ENCODE results near the gene PARD3B. TPM values are rescaled to one million over a fixed set of nuclear protein-coding genes. Genes with fewer than 3 reads are reported as not detected.

Gene PARD3B
- total RNA-seq, 1 experiment from 2014 or later: 6.4 TPM

GRCh38 chr2:205115511-205115910, 570.2 kb downstream of the PARD3B start:
- H2BK20ac ChIP-seq (ENCODE audit: low read depth, low read length, poor library complexity, severe bottlenecking): no peak overlapping the region
- no peak overlapping the region for H4K5ac ChIP-seq (ENCODE audit: insufficient read length, low read depth, low read length)
- H3K56ac ChIP-seq (ENCODE audit: insufficient read length, low read depth, low read length): no peak overlapping the region
- TF ChIP-seq CTCF (conservative IDR thresholded peaks at IDR 0.05): no peak
- no peak overlapping the region for H3K4me3 Mint-ChIP-seq
- no peak overlapping the region for H3K9ac ChIP-seq (ENCODE audit: extremely low read depth, insufficient read length, low read length)
- H3K27me3 ChIP-seq (ENCODE audit: insufficient read depth, low read length): no peaks in the 10 kb centered on the region
- H3K27ac ChIP-seq (ENCODE audit: insufficient read length, low read depth, low read length): no peak overlapping the region
- H3K18ac ChIP-seq (ENCODE audit: insufficient read length, low read depth, low read length): no peak overlapping the region
- H2BK120ac ChIP-seq (ENCODE audit: low read depth, low read length, poor library complexity, severe bottlenecking): no peak overlapping the region
- no peak overlapping the region for H3T11ph ChIP-seq (ENCODE audit: low read length)
- H2AK5ac ChIP-seq (ENCODE audit: insufficient read length, low read length): no peak overlapping the region
- H4K91ac ChIP-seq (ENCODE audit: insufficient read length, low read depth, low read length): no peak overlapping the region
- H2AFZ ChIP-seq (ENCODE audit: low read length): no peak overlapping the region
- H3K4me1 ChIP-seq (ENCODE audit: insufficient read depth, low read length): no peaks in the 10 kb centered on the region
- no peak overlapping the region for H3K23ac ChIP-seq (ENCODE audit: insufficient read length, low read depth, low read length)
- H3K27ac Mint-ChIP-seq: no peak overlapping the region
- no peak overlapping the region for H4K8ac ChIP-seq (replicated peaks; ENCODE audit: insufficient read length, low read depth, low read length)
- H3K27me3 Mint-ChIP-seq (ENCODE audit: low read depth): no peaks in the 10 kb centered on the region
- no peak for DNase-seq
- H3K36me3 Mint-ChIP-seq (ENCODE audit: insufficient read depth in 1 of 3, low read depth in 3 of 3): no peaks in the 10 kb centered on the region; a peak in 1 of 7 replicates
- H3K4ac ChIP-seq (ENCODE audit: low read depth, low read length): no peak overlapping the region
- peaks cover 5 to 6% of the 10 kb centered on the region in 2 experiments; a peak in 3 of 4 replicates for H3K4me1 Mint-ChIP-seq
- H2BK15ac ChIP-seq (ENCODE audit: low read depth, low read length): no peak overlapping the region
- H2BK5ac ChIP-seq (ENCODE audit: insufficient read length, low read length): no peak overlapping the region
- H3K79me1 ChIP-seq (ENCODE audit: insufficient read depth, low read depth, low read length, poor library complexity, severe bottlenecking): no peaks in the 10 kb centered on the region
- no CpG with 5 or more reads among the region's 2 CpGs for WGBS (ENCODE audit: extremely low coverage, insufficient read length, low lambda C conversion rate)
- H3K4me2 ChIP-seq (ENCODE audit: insufficient read depth, insufficient read length, low read length): no peak overlapping the region
- no peaks in the 10 kb centered on the region for H4K20me1 ChIP-seq (ENCODE audit: control insufficient read depth, insufficient read depth, insufficient read length)
- no peak overlapping the region for H3K14ac ChIP-seq (ENCODE audit: insufficient read depth, low read length)
- H3K9me3 ChIP-seq (ENCODE audit: control insufficient read depth, low read depth, low read length): no peaks in the 10 kb centered on the region
- no peak overlapping the region for H2BK12ac ChIP-seq (ENCODE audit: insufficient read length, low read depth, low read length)
- H3K23me2 ChIP-seq (ENCODE audit: insufficient read length, low read depth, low read length, poor library complexity, severe bottlenecking): no peaks in the 10 kb centered on the region
- no peaks in the 10 kb centered on the region for H3K9me3 Mint-ChIP-seq
- H3K79me2 ChIP-seq (ENCODE audit: insufficient read depth, low read length): no peaks in the 10 kb centered on the region

All from H9 (cell line).